PC-3 (cell line): ENCODE measurements around the gene GRSF1. TPM values are rescaled to one million over a fixed set of nuclear protein-coding genes. Genes with fewer than 3 reads are reported as not detected.
"Not testable (repeated sequence)": the region's sequence is repeated elsewhere in the genome, so short reads cannot be mapped to it uniquely, and the experiment has no call there.

Source experiments
- ATAC-seq: fragments of 200-7000 bp; cut with Tn5 transposase; 2 replicates; pipeline ENCODE4 v1.9.1; 2020; ENCODE audit warnings: mild to moderate bottlenecking, moderate library complexity
- BruUV-seq: library from RNA; stranded (reverse); fragments of 400-500 nt; replicated peaks from 2 replicates; lab custom pipeline; 2021; lab: Mats Ljungman, UMichigan
- CTCF ChIA-PET: fragments of 300-600 bp; sonication (Branson Sonifier 250); formaldehyde crosslinking; loops from one replicate; lab custom pipeline; 2022; ENCODE audit warnings: antibody characterized with exemption; lab: Charles Lee
- POLR2A ChIA-PET: fragments of 300-600 bp; sonication (Branson Sonifier 250); formaldehyde crosslinking; loops from one replicate; lab custom pipeline; 2022; ENCODE audit warnings: antibody characterized with exemption; ENCODE audit not compliant: unreplicated experiment; lab: Charles Lee
- DNase-seq: peaks from one replicate; pipeline ENCODE4 v3.0.0-alpha.2; 2015
- H2AFZ ChIP-seq: fragments of 300-600 bp; sonication (generic); 2 replicates; pipeline ENCODE4 v1.6.0; 2016; ENCODE audit warnings: antibody characterized with exemption, low read length
- H3F3A ChIP-seq: fragments of 300-600 bp; sonication (generic); one replicate; pipeline ENCODE4 v1.6.0; 2017; ENCODE audit warnings: antibody characterized with exemption, low read length, control low read depth, mild to moderate bottlenecking; ENCODE audit not compliant: unreplicated experiment
- H3K27ac ChIP-seq: fragments of 300-600 bp; sonication (generic); 2 replicates; pipeline ENCODE4 v1.5.1; 2016; ENCODE audit warnings: mild to moderate bottlenecking, low read length
- H3K27me3 ChIP-seq: fragments of 300-600 bp; sonication (generic); 2 replicates; pipeline ENCODE4 v1.6.1; 2016; ENCODE audit warnings: low read length, mixed read lengths
- H3K36me3 ChIP-seq: fragments of 300-600 bp; sonication (generic); 2 replicates; pipeline ENCODE4 v1.6.1; 2016; ENCODE audit warnings: low read depth, mixed run types, low read length, mixed read lengths
- H3K4me1 ChIP-seq: fragments of 300-600 bp; sonication (generic); 2 replicates; pipeline ENCODE4 v1.5.1; 2016; ENCODE audit warnings: low read length; ENCODE audit not compliant: insufficient read depth
- H3K4me2 ChIP-seq: fragments of 300-600 bp; sonication (generic); 2 replicates; pipeline ENCODE4 v1.6.0; 2016; ENCODE audit warnings: low read length
- H3K4me3 ChIP-seq: fragments of 300-600 bp; sonication (generic); 2 replicates; pipeline ENCODE4 v1.5.1; 2016; ENCODE audit warnings: mild to moderate bottlenecking, low read length, mixed read lengths
- H3K79me2 ChIP-seq: fragments of 300-600 bp; sonication (generic); 2 replicates; pipeline ENCODE4 v1.6.1; 2017; ENCODE audit warnings: low read length, mixed read lengths
- H3K9ac ChIP-seq: fragments of 300-600 bp; sonication (generic); 2 replicates; pipeline ENCODE4 v1.6.0; 2016; ENCODE audit warnings: mild to moderate bottlenecking, low read length
- H3K9me2 ChIP-seq: fragments of 300-600 bp; sonication (generic); replicated peaks from 2 replicates; pipeline ENCODE4 v1.6.1; 2016; ENCODE audit warnings: mixed run types, low read length, mixed read lengths
- H3K9me3 ChIP-seq: fragments of 300-600 bp; sonication (generic); 2 replicates; pipeline ENCODE4 v1.6.1; 2016; ENCODE audit warnings: low read length, mixed read lengths
- H4K20me1 ChIP-seq: fragments of 300-600 bp; sonication (generic); 2 replicates; pipeline ENCODE4 v1.6.1; 2016; ENCODE audit warnings: low read length, mixed read lengths
- EZH2 ChIP-seq: fragments of 300-600 bp; sonication (generic); IDR thresholded peaks from one replicate; pipeline ENCODE4 v1.6.1; 2017; ENCODE audit warnings: antibody characterized with exemption, mild to moderate bottlenecking, low read length; ENCODE audit not compliant: unreplicated experiment
- EZH2phosphoT487 ChIP-seq: fragments of 300-600 bp; sonication (generic); IDR thresholded peaks from 2 replicates; pipeline ENCODE4 v1.6.1; 2018; ENCODE audit warnings: mild to moderate bottlenecking, antibody characterized with exemption, low read length, borderline replicate concordance
- intact Hi-C: fragments of 100-400 bp; cut with micrococcal nuclease; formaldehyde crosslinking; loops from 2 replicates; pipeline ENCODE4 v1.9.0; 2023
- total RNA-seq: library from RNA; depleted of rRNA; stranded (reverse); fragments of >200 nt; gene quantifications from 2 replicates; pipeline ENCODE4 v1.2.3, GENCODE V29; 2014
- TF ChIP-seq, protein P1 (sequence below): fragments of 300-600 bp; sonication (generic); conservative IDR thresholded peaks from 2 replicates; pipeline ENCODE4 v1.5.1; 2017; ENCODE audit warnings: antibody characterized with exemption, low read depth, mild to moderate bottlenecking, low read length

GRSF1 gene
- total RNA-seq, 1 experiment from 2014 or later, result 103 TPM

DNA sequence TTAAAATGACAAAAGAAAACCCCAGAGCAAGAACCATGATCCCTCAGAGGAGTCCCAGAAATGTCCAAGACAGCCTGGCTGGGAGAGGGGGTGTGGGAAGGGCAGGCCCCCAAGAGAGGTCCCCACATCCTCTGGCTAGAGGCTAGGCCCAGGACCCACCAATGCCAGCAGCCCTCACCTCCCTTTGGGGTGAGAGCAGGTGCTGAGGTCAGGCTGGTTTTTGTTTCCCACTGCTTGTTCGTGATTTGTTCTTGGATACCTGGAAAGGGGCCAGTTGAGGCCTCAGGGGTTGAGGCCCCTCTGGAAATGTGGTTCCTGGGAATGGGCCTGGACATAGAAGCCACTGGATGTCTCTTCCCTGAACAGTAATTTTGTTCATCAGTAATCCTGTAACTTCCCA, 2.3 kb upstream of the GRSF1 start:
- Histone ChIP-seq H3K9me2 (no peaks in the 10 kb centered on the region), H3K4me3 (no peak overlapping the region), H3K79me2 (peaks cover 27% of the 10 kb centered on the region), H3F3A (no peaks in the 10 kb centered on the region), H3K27me3 (no peaks in the 10 kb centered on the region), H3K4me2 (no peak overlapping the region), H4K20me1 (peaks cover 16% of the 10 kb centered on the region), H3K4me1 (peaks cover under 1% of the 10 kb centered on the region), H3K9me3 (no peaks in the 10 kb centered on the region), H3K27ac (no peak overlapping the region), H3K36me3 (no peaks in the 10 kb centered on the region), H3K9ac (no peak overlapping the region), H2AFZ (no peak overlapping the region)
- no peak for DNase-seq
- no TSS peak for BruUV-seq
- POLR2A ChIA-PET, result no interaction called here
- TF ChIP-seq, protein P1, sequence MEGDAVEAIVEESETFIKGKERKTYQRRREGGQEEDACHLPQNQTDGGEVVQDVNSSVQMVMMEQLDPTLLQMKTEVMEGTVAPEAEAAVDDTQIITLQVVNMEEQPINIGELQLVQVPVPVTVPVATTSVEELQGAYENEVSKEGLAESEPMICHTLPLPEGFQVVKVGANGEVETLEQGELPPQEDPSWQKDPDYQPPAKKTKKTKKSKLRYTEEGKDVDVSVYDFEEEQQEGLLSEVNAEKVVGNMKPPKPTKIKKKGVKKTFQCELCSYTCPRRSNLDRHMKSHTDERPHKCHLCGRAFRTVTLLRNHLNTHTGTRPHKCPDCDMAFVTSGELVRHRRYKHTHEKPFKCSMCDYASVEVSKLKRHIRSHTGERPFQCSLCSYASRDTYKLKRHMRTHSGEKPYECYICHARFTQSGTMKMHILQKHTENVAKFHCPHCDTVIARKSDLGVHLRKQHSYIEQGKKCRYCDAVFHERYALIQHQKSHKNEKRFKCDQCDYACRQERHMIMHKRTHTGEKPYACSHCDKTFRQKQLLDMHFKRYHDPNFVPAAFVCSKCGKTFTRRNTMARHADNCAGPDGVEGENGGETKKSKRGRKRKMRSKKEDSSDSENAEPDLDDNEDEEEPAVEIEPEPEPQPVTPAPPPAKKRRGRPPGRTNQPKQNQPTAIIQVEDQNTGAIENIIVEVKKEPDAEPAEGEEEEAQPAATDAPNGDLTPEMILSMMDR, result no peak
- TF ChIP-seq EZH2, result no peak
- no peak for TF ChIP-seq EZH2phosphoT487
- CTCF ChIA-PET, result no interaction called here
- ATAC-seq, result no peak
- intact Hi-C loops, result no loop called here

DNA sequence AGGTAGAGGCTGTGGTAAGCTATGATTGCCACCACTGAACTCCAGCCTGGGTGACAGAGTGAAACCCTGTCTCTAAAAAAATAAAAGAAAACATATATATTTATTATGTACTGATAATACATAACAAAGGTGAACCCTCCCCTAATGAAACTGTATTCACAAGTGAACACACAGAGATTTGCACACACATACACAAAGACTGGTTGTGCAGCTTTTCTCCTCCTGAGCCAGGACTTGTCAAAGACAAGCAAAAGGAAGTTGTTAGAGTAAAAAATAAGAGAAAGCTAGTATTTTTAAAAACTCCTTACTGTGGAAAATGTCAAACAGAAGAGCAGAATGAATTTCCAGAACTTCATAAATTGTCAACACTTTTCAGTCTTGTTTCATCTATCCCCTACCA, 1.5 kb upstream of the GRSF1 start:
- Histone ChIP-seq H3K9me2 (no peaks in the 10 kb centered on the region), H3K4me3 (no peak overlapping the region), H3K27me3 (no peaks in the 10 kb centered on the region), H3K4me1 (peaks cover 8% of the 10 kb centered on the region), H3K4me2 (no peak overlapping the region), H3K79me2 (peaks cover 34% of the 10 kb centered on the region), H4K20me1 (peaks cover 24% of the 10 kb centered on the region), H3K9me3 (no peaks in the 10 kb centered on the region), H3F3A (no peaks in the 10 kb centered on the region), H3K27ac (no peak overlapping the region), H3K9ac (no peak overlapping the region), H2AFZ (no peak overlapping the region), H3K36me3 (no peaks in the 10 kb centered on the region)
- no peak for DNase-seq
- CTCF ChIA-PET, result no interaction called here
- TF ChIP-seq EZH2, result no peak
- TF ChIP-seq, protein P1, result no peak
- no peak for TF ChIP-seq EZH2phosphoT487
- POLR2A ChIA-PET, result interaction anchor here (0.6 kb wide), 2 partner anchors 135 to 257 kb away, joined by 3 read pairs; no protein-coding TSS in a partner anchor
- intact Hi-C loops, result no loop called here
- BruUV-seq, result no TSS peak
- ATAC-seq, result no peak

DNA sequence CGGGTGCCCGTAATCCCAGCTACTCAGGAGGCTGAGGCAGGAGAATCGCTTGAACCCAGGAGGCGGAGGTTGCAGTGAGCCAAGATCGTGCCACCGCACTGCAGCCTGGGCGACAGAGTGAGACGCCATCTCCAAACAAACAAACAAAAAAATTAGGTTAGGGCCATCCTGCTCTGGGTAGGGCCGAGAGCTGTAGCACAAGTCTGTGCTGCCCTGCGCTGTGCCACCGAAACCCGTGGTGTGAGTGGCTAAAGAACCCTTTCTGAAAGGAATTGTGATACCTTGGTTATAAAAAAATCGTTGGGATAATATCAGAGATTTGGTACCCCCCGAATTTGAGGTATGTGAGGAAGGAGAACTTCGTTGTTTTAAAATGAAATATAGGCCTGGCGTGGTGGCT, 941 bp upstream of the GRSF1 start:
- H3K36me3 ChIP-seq, H3K27ac ChIP-seq, intact Hi-C loops, H2AFZ ChIP-seq, H3K9me3 ChIP-seq, CTCF ChIA-PET, H3K4me3 ChIP-seq, BruUV-seq, DNase-seq, H3F3A ChIP-seq, ATAC-seq, H3K4me2 ChIP-seq, H3K9ac ChIP-seq, H3K4me1 ChIP-seq, H3K9me2 ChIP-seq, H3K27me3 ChIP-seq: not testable (repeated sequence)
- POLR2A ChIA-PET, result interaction anchor here (0.6 kb wide), 2 partner anchors 135 to 256 kb away, joined by 3 read pairs; no protein-coding TSS in a partner anchor
- peaks cover 40% of the 10 kb centered on the region for H3K79me2 ChIP-seq
- peaks cover 30% of the 10 kb centered on the region for H4K20me1 ChIP-seq

DNA sequence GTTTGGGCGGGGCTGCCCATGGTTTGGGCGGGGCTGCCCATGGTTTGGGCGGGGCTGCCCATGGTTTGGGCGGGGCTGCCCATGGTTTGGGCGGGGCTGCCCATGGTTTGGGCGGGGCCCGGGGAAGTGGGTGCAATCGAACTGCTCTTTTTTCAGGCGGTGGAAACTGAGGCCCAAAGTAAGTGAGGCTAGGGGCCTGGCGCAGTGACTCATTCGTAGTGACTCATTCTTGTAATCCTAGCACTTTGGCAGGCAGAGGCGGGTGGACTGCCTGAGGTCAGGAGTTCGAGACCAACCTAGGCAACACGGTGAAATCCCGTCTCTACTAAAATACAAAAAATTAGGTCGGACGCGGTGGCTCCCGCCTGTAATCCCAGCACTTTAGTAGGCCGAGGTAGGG, 447 bp upstream of the GRSF1 start:
- H3K4me2 ChIP-seq, result not testable (repeated sequence)
- POLR2A ChIA-PET, result interaction anchor here (0.7 kb wide), 1 partner anchor 871 kb away, joined by 3 read pairs; no protein-coding TSS in a partner anchor

More for the DNA sequence above, 447 bp upstream of the GRSF1 start:
- CTCF ChIA-PET, intact Hi-C loops, H3K36me3 ChIP-seq, H3K27me3 ChIP-seq, H3K4me3 ChIP-seq, H3K9me2 ChIP-seq, H3K4me1 ChIP-seq, ATAC-seq, BruUV-seq, H3K9me3 ChIP-seq, H3K9ac ChIP-seq, H3K27ac ChIP-seq, H2AFZ ChIP-seq, H3F3A ChIP-seq: not testable (repeated sequence)
- Histone ChIP-seq H4K20me1 (peaks cover 31% of the 10 kb centered on the region), H3K79me2 (peaks cover 43% of the 10 kb centered on the region)
- DNase-seq, result peak; percentile 60
